Colonic mucosa (tissue), 4 donors: ENCODE measurements around the gene AKR1D1. TPM values are rescaled to one million over a fixed set of nuclear protein-coding genes. Genes with fewer than 3 reads are reported as not detected.
"Not testable (repeated sequence)": the region's sequence is repeated elsewhere in the genome, so short reads cannot be mapped to it uniquely, and the experiment has no call there.

ENCODE experiments used
- DNase-seq: peaks from one replicate; pipeline ENCODE4 v3.0.0-alpha.2; 2020
- H3K27ac ChIP-seq: fragments of 200-600 bp; one replicate; pipeline ENCODE4 v1.8.0; 2021
- H3K27me3 ChIP-seq: fragments of 200-600 bp; one replicate; pipeline ENCODE4 v1.8.0; 2021
- H3K36me3 ChIP-seq: fragments of 200-600 bp; one replicate; pipeline ENCODE4 v1.8.0; 2021
- H3K4me1 ChIP-seq: fragments of 200-600 bp; one replicate; pipeline ENCODE4 v1.8.0; 2021; ENCODE audit warnings: mild to moderate bottlenecking
- H3K4me3 ChIP-seq: fragments of 200-600 bp; one replicate; pipeline ENCODE4 v1.8.0; 2021
- H3K9ac ChIP-seq, 2 donors: one replicate each; pipeline ENCODE4 v1.7.0; 2013; ENCODE audit warnings: control low read depth in 2 of 2, low read depth in 2 of 2, low read length in 2 of 2
- H3K9me3 ChIP-seq: fragments of 200-600 bp; one replicate; pipeline ENCODE4 v1.8.0; 2021
- CTCF ChIP-seq: fragments of 200-600 bp; IDR thresholded peaks from one replicate; pipeline ENCODE4 v1.8.0; 2022; ENCODE audit warnings: antibody characterized with exemption, mild to moderate bottlenecking
- intact Hi-C: fragments of 100-400 bp; cut with DNase I; formaldehyde crosslinking; loops from one replicate; pipeline ENCODE4 v1.14.1; 2022
- total RNA-seq, 2 donors: library from RNA; stranded (reverse); fragmentation: NEBNext Ultra II Directional in 1 of 2; extraction: Animal tissue kit (Norgen Biotek cat#: 25700) in 1 of 2; gene quantifications; one replicate each; pipeline ENCODE4 v1.2.1, GENCODE V29; 2021
- donor health status: healthy.
- donor health status: DM: no; HTN: no; CAD: no.
- donor health status: DM: no; HTN: no; CAD: no.

Gene AKR1D1
- total RNA-seq, 2 donors from 2014 or later = not detected

GRCh38 chr7:138129551-138130165, 53.4 kb downstream of the AKR1D1 start:
- no peak for TF ChIP-seq CTCF
- no peak for DNase-seq
- no peak overlapping the region for H3K27ac ChIP-seq
- no peaks in the 10 kb centered on the region for H3K4me1 ChIP-seq
- H3K9me3 ChIP-seq = no peaks in the 10 kb centered on the region
- H3K4me3 ChIP-seq = no peak overlapping the region
- H3K27me3 ChIP-seq = no peaks in the 10 kb centered on the region
- intact Hi-C loops = no loop called here
- H3K36me3 ChIP-seq = no peaks in the 10 kb centered on the region
- H3K9ac ChIP-seq = no peak overlapping the region

GRCh38 chr7:138137423-138138171, 61.3 kb downstream of the AKR1D1 start:
- DNase-seq = no peak
- Histone ChIP-seq H3K4me1 (no peaks in the 10 kb centered on the region), H3K9ac (no peak overlapping the region), H3K27ac (no peak overlapping the region), H3K9me3 (no peaks in the 10 kb centered on the region), H3K27me3 (no peaks in the 10 kb centered on the region), H3K36me3 (no peaks in the 10 kb centered on the region), H3K4me3 (no peak overlapping the region)
- intact Hi-C loops = no loop called here
- no peak for TF ChIP-seq CTCF

- Histone ChIP-seq H3K4me3 (no peak overlapping the region), H3K36me3 (no peaks in the 10 kb centered on the region), H3K4me1 (no peaks in the 10 kb centered on the region), H3K27me3 (no peaks in the 10 kb centered on the region), H3K9me3 (no peaks in the 10 kb centered on the region), H3K27ac (no peak overlapping the region), H3K9ac (no peak overlapping the region)
- TF ChIP-seq CTCF = no peak
- intact Hi-C loops = no loop called here
- DNase-seq = no peak
Measured at GRCh38 chr7:138138244-138138643, 62.0 kb downstream of the AKR1D1 start.

GRCh38 chr7:138142583-138143201, 66.4 kb downstream of the AKR1D1 start:
- Histone ChIP-seq H3K9me3 (no peaks in the 10 kb centered on the region), H3K4me3 (no peak overlapping the region), H3K27me3 (no peaks in the 10 kb centered on the region), H3K36me3 (no peaks in the 10 kb centered on the region), H3K27ac (no peak overlapping the region), H3K4me1 (no peaks in the 10 kb centered on the region), H3K9ac (no peak overlapping the region)
- intact Hi-C loops = no loop called here
- DNase-seq = no peak
- TF ChIP-seq CTCF = no peak

GRCh38 chr7:138144958-138145357, 68.7 kb downstream of the AKR1D1 start:
- Histone ChIP-seq H3K9ac (no peak overlapping the region), H3K27me3 (no peaks in the 10 kb centered on the region), H3K27ac (no peak overlapping the region), H3K4me3 (no peak overlapping the region), H3K4me1 (no peaks in the 10 kb centered on the region), H3K9me3 (no peaks in the 10 kb centered on the region), H3K36me3 (no peaks in the 10 kb centered on the region)
- intact Hi-C loops = no loop called here
- no peak for DNase-seq
- TF ChIP-seq CTCF = no peak

GRCh38 chr7:138146221-138146620, 70.0 kb downstream of the AKR1D1 start:
- H3K27ac ChIP-seq, H3K4me3 ChIP-seq, intact Hi-C loops, H3K27me3 ChIP-seq, H3K36me3 ChIP-seq, H3K4me1 ChIP-seq, H3K9ac ChIP-seq, H3K9me3 ChIP-seq, DNase-seq: not testable (repeated sequence)

- H3K36me3 ChIP-seq, DNase-seq, H3K4me1 ChIP-seq, H3K27ac ChIP-seq, intact Hi-C loops, H3K4me3 ChIP-seq, H3K9ac ChIP-seq, H3K27me3 ChIP-seq, H3K9me3 ChIP-seq: not testable (repeated sequence)
Measured at GRCh38 chr7:138146757-138147734, 70.8 kb downstream of the AKR1D1 start.
